Tibial nerve (tissue), 4 donors: ENCODE results near the gene MACF1.

ENCODE experiments used
- EP300 ChIP-seq, 2 donors: sonication (generic); formaldehyde crosslinking; IDR thresholded peaks; one replicate each; pipeline ENCODE4 v1.6.1; 2017; ENCODE audit warnings: antibody characterized with exemption in 2 of 2, mild to moderate bottlenecking in 1 of 2
- TF ChIP-seq, protein P1 (sequence below), 5 experiments: fragments of 200-600 bp in 3 of 5; fragments of 450-650 bp in 2 of 5; sonication (generic) in 3 of 5; IDR thresholded peaks; one replicate each; pipeline ENCODE4 v1.5.1; 2016 to 2019; ENCODE audit warnings: antibody characterized with exemption in 5 of 5, mild to moderate bottlenecking in 3 of 5, moderate library complexity in 2 of 5

DNA sequence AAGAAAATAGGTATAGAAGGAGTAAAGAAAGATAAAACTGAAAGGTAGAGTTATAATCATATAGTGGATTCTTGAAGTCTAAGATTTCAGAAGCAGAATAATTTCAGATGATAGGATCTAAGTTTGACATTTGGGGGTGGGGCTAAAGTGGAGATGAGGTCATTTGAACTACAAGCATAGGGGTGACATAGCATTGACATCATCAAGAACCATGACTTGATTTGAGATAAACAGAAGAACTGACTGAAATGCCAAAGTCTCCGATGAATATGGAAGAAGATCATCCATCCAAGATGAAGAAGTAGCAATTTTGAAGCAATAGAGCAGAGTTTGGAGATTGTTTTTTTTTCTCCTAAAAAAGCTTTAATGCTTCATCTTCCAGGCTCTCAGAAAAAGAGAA is 122.3 kb downstream of the MACF1 start:
- no peak for TF ChIP-seq EP300 (IDR thresholded peaks at IDR 0.05)
- TF ChIP-seq, protein P1, sequence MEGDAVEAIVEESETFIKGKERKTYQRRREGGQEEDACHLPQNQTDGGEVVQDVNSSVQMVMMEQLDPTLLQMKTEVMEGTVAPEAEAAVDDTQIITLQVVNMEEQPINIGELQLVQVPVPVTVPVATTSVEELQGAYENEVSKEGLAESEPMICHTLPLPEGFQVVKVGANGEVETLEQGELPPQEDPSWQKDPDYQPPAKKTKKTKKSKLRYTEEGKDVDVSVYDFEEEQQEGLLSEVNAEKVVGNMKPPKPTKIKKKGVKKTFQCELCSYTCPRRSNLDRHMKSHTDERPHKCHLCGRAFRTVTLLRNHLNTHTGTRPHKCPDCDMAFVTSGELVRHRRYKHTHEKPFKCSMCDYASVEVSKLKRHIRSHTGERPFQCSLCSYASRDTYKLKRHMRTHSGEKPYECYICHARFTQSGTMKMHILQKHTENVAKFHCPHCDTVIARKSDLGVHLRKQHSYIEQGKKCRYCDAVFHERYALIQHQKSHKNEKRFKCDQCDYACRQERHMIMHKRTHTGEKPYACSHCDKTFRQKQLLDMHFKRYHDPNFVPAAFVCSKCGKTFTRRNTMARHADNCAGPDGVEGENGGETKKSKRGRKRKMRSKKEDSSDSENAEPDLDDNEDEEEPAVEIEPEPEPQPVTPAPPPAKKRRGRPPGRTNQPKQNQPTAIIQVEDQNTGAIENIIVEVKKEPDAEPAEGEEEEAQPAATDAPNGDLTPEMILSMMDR (IDR thresholded peaks at IDR 0.05), result no peak
